HG03095 (cell line): ENCODE measurements around the gene NHLRC2.

ENCODE experiments used
- ATAC-seq: cut with Tn5 transposase; IDR thresholded peaks from one replicate; pipeline ENCODE4 v1.9.1; 2021; ENCODE audit warnings: moderate library complexity; ENCODE audit not compliant: unreplicated experiment

NHLRC2 gene

DNA sequence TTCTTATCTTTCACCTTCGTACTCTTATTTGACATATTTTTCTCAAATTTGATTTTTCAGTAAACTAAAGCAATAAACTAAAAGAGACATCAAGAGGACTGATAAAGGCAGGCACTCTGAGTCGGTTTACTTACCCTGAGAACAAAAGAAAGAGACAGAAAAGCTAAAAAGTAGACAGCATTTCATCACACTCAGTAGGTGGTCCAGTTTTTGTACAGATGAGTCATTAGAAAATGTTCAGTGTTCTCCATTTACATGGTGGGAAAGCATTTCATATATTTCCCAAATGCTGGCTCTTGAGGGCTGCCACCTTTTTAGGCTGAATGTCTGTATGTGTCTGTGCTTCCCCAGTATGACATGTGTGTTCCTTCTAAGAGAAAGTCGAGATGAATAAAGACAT is 52.7 kb downstream of the NHLRC2 start:
- no peak for ATAC-seq

DNA sequence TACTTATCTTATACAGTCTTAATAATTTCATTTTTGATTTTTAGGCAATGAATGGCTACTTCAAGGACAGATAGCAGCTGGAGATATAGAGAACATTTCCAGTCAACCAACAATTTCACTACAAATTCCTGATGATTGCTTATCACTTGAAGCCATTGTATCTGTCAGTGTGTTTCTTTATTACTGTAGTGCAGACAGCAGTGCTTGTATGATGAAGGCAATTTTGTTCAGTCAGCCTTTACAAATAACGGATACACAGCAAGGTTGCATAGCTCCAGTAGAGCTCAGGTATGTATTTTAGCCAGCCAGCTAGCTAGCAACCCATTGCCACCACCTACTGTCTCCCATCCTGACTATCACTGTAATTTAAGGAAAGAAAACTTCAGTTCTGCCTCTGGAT is 53.8 kb downstream of the NHLRC2 start:
- no peak for ATAC-seq

DNA sequence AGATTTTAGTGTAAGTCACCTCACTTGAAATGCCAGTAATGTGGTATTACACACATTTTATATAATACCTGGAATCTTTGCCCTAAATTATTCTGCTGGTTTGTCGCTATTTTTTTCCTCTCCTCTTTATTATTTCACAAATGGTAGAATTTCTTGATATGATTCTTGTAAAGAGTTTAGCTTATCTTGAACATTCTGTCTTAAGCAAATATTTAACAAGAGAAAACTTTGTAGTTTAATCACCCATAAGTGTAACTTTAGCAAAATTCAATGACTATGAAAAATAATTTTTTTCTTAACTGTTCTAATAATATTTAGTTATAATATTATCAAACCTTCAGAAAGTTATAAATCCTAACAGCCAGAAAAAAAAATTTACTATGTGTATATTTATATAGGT is 56.7 kb downstream of the NHLRC2 start:
- ATAC-seq = no peak

DNA sequence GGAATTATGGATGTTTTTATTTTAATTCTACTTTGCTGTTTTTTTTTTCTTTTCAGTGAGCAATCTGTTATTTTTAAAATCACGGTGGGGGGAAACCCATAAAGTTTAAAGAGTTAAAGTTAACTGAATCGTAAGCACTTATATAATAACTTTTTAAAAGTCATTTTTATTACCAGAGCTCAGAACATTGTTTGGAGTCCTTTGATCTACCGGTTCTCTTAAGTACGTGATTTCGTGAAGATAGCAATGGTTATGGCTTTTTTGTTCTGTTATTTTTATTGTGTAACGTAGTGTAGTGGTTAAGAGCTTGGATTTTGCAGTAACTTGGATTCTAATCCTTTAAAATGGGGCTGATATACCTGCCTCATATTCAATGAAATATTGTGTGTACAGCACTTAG is 57.4 kb downstream of the NHLRC2 start:
- no peak for ATAC-seq

DNA sequence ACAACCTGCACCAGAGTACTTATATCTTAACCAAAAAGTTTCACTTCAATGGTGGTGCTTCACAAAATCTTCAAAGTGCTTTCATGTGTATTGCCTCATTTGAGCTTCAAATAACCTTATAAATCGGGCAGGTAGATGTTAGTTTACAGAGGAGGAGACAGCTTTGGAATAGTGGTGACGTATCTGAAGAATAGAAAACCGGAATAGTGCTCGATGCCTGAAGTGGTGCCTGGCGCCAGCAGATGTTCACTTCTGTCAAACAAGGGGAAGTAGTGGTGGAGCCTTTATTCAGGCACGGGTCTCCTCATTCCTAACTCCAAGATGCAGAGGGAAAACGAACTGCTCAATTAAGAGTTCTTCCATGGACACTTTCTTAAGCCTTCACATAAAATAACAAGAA is 58.1 kb downstream of the NHLRC2 start:
- ATAC-seq = no peak

DNA sequence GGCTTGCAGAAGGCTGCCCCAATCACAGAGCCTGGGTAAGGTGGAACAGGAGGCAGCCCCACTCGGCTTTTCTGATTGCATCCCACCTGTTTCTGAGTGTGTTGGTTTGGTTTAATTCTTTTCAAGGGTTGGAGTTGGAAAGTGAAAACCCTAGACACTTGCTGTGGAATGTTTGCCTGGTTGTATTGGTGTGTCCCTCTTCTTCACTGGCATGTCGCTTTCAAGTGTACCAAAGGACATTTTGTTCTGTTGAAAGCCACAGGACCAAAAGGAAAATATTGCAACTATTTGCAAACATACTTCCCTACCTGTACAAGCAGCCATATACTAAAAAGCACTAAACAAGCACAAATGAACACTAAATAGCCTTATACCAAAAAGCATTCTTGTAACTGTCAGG is 60.5 kb downstream of the NHLRC2 start:
- ATAC-seq = no peak

DNA sequence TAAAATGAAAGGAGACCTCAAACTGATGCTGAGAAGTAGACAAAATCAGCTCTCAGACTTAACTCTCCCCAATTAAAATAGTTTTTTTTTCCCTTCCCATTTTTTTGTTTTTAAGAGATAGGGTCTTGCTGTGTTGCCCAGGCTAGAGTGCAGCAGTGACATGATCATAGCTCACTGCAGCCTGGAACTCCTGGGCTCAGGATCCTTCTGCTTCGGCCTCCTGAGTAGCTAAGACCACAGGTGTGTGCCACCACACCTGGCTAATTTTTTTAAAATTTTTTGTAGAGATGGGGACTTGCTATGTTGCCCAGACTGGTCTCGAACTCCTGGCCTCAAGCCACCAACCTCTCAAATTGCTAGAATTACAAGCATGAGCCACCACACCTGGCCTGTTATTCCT is 61.1 kb downstream of the NHLRC2 start:
- ATAC-seq = no peak

DNA sequence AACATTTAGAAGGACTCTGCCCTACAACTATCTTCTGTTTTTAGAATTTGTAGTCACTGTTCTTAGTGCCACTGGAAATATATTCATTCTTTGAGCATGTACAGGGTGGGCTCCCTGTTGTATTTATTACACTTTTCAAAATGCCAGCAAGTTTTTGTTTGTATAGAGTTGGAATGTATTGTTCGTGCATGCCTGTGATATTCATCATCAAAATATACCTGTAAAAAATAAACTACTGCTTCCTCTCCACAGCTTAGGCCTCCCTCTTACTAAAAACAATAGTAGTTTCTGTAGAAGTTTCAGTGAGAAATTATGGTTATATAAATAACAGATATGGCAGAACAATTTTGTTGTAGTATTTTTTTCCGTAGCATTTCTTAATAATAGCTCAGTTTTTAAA is 61.6 kb downstream of the NHLRC2 start:
- no peak for ATAC-seq

DNA sequence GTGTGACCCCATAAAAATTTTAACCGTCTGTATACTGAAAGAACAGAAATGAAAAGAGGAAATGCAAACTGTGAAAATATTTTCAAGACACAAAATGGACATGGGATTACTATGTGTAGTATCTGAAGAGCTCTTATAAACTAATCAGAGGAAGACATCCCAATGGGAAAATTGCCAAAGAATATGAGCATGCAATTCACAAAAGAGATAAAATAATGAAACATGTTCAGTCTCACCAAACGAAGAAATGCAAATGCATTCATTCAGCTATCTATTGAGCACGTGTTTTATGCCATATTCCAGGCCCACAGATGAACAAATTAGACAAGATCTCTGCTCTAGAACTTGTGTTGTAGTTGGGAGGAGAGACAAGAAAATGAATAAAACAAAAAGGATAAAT is 63.2 kb downstream of the NHLRC2 start:
- ATAC-seq = no peak

DNA sequence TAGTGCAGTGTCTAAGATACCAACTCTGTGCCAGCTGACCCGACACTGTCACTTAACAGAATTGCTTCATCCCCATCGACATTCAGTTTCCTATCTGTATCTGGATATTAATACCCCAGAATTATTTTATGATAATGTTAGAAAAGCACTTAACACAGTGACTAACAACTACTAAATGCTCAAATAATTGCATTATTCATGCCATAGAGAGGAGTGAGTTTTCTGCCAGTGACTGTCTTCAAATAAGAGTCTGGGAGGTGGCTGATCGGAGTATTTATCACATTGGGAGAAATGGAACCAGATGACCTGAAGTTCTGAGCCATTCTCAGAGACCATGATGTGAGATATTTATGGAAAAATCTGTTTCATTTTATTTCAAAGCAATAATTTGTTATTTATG is 65.7 kb downstream of the NHLRC2 start:
- ATAC-seq = no peak

DNA sequence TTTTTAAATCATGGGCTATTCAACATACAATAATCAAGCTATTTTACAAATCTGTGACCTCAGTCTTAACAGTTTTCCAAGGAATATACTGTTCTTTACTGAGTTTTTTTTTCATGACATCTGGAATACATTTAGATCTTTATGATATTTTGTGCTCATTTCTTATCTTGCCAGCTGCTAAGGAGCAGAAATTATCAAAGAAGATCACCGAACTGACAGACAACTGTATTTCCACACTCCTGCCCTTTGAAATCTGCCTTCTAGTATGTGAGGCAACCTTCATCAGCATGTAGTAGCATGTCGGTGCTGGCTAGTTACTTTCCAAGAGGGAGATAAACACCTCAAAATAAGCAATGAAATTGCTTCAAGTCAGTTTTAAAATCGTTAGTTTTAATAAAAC is 66.4 kb downstream of the NHLRC2 start:
- no peak for ATAC-seq

DNA sequence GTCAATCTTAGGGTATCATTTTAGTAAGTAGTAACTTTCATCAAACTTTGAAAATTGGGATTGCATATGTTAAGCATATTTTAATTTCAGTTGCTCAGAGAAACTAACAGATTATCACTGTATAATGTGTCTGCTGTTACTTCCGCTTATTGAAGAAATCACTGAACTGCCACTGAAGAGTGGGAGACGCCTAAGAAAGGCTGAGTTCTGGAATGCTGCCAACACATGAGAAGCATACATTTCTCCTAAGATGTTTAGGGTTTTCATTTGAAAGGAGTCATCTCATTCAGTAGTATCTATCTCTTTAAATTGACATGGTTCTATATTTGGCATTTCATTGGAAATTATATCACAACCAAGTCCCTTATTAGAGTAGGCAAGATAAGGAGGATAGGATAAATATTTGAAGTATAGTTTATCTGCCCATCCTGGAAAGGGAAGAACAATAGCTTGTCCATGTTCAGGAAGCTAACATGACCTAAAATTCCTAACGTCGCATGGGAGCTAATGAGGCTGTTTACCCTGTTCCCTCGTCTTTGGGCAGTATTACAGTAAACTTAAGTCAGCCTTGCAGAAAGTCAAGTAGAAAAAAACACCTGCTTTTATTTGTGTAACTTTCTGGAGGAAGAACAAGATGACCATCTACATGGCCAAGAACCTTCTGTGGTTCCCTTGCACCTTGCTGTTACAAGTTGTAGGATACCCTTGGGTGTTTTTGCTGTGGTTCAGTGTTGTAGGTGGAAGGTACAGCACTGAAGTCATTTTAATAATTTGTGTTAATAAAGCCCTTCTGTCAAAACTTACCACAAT is 67.3 kb downstream of the NHLRC2 start:
- no peak for ATAC-seq

DNA sequence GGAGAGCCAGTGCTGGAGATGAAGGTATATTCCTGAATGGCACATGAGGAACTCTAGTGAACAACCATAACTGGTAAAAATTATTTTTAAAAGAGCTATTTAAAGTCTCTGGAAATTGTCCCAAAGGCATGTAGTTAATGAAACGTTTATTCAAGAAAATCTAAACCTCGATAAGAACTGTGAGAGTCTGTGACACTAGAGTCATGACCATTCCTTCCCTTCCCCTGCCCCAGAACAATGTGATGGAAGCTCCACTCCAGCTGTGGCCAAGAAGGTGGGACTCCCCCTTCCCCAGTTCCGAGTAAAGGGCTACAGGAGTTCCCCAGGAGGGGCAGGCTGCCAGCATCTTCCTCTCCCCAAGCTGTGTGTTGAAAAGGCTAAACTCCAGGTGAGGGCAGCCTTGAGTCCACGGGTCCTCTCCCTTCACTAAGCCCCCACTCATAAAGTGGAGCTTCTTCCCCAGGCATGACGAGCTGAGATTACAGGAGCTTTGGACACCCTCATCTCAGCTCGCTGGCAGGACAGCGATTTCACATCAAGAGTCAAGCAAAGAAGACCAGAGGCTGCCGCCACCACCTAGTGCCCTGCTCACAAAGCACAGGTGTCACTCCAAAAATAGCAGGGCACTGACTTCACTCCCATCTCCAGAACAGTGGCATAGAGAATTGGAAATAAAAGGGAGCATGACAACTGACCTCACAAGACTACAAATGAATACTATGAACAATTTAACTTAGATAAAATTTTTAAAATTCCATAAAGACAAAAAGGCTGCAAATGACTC is 68.5 kb downstream of the NHLRC2 start:
- ATAC-seq = no peak

DNA sequence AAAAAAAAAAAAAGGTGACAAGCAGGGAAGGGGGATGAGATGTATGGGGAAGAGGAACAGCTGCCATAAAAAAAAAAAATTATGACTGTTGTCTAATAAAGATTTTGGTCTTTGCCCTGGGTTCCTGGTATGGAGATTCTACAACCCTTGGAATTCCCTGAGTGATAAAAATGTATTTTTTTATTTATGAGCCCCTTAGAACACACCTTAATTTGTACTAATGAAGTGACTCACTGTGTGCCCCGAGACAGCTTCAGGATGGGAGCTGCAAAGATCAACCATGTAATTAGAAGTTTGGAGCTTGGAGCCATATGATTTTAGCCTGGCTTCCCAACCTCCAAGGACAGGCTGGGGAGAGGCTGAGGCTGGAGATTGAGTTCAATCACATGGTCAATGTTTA is 69.7 kb downstream of the NHLRC2 start:
- ATAC-seq = no peak

DNA sequence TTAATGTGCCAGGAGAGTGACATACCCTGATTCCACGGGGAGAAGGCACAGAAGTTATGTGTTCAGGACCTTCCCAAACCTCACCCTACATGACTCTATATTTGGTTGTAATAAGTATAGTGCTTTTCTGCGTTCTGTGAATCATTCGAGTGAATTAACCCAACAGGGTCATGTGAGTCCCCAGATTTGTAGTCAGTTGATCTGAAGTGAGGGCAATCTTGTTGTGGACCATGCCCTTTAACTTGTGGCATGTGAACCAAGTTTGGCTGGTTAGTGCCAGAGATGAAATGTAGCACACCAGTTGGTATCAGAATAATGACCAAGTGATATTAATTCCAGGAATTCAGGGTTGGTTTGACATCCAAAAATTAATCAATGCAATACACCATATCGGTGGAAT is 70.2 kb downstream of the NHLRC2 start:
- ATAC-seq = no peak

DNA sequence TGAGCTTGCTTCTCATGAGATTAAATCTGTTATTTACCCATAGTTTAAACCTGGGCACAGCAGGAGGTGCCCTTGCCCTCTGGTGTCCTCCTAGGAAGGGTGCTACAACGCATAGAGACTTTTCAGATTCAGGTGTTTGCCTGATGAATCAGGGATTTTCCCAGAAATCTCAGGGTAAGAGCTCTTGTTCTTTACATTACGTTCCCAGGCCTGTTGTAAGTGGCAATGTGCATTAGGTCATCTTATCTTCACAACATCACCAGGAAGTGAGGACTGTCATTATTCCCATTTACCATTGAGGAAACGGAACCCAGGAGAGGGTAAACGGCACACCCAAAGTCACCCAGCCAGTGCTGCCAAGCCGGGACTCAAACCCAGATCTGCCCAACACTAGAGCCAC is 73.0 kb downstream of the NHLRC2 start:
- no peak for ATAC-seq

DNA sequence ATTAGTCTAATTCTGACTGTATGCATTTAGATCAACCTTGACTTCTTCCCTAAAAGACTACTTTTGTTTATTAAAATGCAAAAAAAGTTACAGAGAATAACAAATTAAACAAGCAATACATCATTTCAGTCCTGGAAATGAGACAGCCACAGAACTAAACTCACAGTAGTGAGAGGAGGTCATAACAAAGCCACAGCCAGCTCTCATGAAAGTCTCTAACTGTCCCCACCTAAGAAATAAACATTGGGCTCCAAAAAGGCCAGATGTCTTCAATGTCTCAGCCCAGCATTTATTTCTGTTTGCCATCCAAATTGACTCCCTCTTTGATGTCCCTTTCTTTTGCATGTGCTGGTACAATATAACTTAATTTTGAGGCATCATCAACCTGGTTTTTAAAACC is 74.4 kb downstream of the NHLRC2 start:
- no peak for ATAC-seq

DNA sequence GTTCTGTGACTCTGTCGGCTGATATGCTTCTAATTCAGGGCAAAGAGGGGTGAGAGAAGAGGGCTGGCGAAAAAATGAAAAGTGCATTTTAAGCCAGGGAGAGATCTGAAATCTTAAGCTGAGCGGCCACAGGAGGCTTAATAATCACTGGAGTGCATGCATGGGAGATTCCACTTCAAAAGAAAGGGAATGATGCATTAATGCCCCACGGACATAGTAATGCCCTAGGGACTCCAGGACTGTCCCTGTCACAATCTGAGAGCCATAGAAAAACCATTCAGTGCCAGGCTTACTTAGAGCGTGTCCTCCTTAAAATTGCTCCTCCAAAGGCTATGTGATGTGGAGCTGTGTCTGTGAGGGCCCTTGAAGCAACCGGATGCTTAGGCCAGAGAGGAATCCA is 75.1 kb downstream of the NHLRC2 start:
- no peak for ATAC-seq

DNA sequence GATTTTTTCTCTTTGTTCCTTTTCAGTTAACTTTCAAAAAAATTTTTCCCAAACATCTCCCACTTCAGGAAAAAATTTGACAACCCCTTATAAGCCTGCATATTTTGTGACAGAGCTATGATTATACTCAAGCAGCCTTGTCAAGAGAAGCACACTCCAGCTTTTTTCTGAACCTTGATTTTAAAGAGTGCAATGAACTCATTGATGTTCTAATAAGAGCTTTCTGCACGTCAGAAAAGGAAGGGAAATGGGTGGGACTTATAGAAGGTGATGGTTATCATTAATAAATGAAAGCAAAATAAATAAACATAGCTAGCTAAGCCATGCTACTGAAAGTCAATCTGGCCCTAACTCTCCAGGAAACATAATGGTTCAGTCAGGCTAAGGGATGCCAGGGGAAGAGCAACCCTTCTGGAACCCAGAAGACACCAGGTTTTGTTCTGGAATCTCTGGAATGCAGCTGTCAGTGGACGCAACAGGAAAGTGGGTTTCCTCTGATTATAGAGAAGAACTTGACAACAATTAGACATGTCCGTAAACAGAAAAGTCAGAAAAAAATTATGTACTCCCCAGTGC is 76.1 kb downstream of the NHLRC2 start:
- ATAC-seq = no peak

DNA sequence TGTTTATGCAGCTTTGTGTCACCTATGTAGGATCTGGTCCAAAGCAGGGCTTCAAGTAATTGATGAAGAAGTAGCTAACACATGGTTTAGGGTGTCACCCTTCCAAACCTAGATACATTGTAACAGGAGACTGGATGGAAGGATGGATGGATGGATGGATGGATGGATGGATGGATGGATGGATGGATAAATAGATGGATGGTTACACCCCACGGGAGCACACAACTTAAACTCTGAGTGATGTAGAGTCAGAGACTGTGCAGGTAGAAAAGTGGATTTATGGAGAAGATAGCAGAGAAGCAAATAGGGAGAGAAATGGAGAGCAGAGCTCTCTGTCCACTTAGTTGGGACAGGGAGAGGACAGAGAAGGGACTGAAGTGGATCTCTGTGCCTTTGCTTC is 78.4 kb downstream of the NHLRC2 start:
- no peak for ATAC-seq

DNA sequence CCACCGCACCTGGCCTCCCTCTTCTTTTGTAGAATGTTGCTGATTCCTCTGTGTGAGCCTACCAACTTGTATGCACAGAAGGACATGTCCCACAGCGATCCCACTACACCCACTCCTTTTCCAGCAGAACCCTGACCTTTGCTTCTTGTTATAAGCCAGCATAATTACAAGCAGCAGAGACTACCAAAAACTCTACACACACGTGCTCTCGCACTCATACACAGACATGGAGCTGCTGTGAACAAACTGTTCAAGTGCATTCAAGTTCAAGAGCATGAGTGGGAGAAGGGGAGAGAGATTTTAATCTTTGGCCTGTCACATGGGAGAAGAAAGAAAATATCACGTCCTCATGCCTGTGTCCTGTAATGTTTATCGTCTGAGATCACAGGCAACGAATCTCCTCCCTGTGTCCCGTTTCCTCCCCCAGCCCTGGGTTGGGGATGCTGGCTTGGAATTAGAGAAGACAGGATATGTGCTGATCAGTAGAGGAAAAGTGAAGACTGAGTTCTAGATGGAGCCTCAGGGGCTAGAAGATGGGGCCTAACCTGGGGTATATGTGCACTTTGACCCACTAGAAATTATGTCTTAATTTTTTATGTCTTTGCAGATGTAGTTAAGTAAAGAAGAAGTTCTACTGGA is 79.6 kb downstream of the NHLRC2 start:
- no peak for ATAC-seq

DNA sequence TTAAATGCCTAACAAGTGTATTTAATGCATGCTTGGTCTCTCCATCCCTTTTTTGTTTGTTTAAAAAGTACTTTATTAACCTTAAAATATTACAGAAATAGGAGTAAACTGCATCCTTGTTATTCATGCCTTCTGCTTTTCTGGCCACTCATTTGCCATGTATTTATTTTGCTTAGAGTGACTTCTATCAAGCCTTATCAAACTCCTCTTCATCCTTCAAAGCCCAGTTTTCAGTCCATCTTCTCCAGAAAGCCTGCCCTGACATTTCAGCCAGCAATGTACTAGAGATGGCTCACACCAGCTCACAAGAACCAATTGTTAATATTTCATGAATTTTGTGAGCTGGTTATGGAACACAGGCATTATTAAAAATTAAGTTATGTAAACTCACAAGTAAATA is 82.8 kb downstream of the NHLRC2 start:
- no peak for ATAC-seq
